ENCODE measurements around the gene LYPD8. TPM values are rescaled to one million over a fixed set of nuclear protein-coding genes. Genes with fewer than 3 reads are reported as not detected.

The LYPD8 gene
- total RNA-seq, 1 experiment from 2014 or later: not detected

DNA sequence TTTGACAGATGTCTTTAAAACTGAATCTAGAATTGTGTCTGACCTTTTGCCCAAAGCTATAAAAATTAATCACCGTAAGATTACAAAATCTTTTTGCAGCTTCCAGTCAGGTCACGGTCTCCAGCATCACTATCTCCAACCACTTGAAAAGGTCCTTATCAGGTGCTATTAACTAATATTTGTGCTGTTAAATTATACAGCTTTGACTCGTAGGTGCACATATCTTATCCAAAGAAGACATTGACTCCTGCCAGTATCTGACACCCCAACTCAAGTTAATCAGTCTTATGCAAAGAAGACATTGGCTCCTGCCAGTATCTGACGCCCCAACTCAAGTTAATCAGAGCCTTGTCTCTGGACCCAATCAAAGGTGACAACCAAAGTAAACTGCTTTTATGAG is 19.9 kb upstream of the LYPD8 start:
- Histone ChIP-seq H3K4me1 (no peaks in the 10 kb centered on the region), H3K36me3 (ENCODE audit: control insufficient read depth, insufficient read depth, low read length) (no peaks in the 10 kb centered on the region), H3K9me3 (0 out of 2 replicates have a peak, but pooled peaks cover 6% of the 10 kb centered on the region), H3K27me3 (replicated peaks; ENCODE audit: control insufficient read depth, insufficient read depth, low read length) (no peaks in the 10 kb centered on the region), H3K4me3 (ENCODE audit: low read depth, low read length) (no peak overlapping the region)
- peak in 1 of 2 experiments; percentile 20 for DNase-seq
- H3K27ac Mint-ChIP-seq (ENCODE audit: unreplicated experiment): no peak overlapping the region
- TF ChIP-seq CTCF (IDR thresholded peaks at IDR 0.05; ENCODE audit: insufficient read depth in 1 of 2, low read depth in 1 of 2, low read length in 1 of 2, severe bottlenecking in 1 of 2, unreplicated experiment in 1 of 2): no peak
- H3K9me3 Mint-ChIP-seq (ENCODE audit: unreplicated experiment): peaks cover 17% of the 10 kb centered on the region
- ChIA-PET POLR2A (no interaction called here), CTCF (no interaction called here)
- BruUV-seq (replicated peaks): no TSS peak
- intact Hi-C loops (cut with micrococcal nuclease; ENCODE audit: unreplicated experiment): no loop called here
- no peak overlapping the region for H3K4me3 Mint-ChIP-seq (ENCODE audit: unreplicated experiment)
- no peaks in the 10 kb centered on the region for H3K27me3 Mint-ChIP-seq (ENCODE audit: insufficient read depth, unreplicated experiment)
- H3K36me3 Mint-ChIP-seq (ENCODE audit: insufficient read depth, unreplicated experiment): no peaks in the 10 kb centered on the region
- H3K4me1 Mint-ChIP-seq (ENCODE audit: low read depth, unreplicated experiment): peaks cover 7% of the 10 kb centered on the region

- no peaks in the 10 kb centered on the region for H3K36me3 Mint-ChIP-seq (ENCODE audit: insufficient read depth, unreplicated experiment)
- no peaks in the 10 kb centered on the region for H3K4me1 Mint-ChIP-seq (ENCODE audit: low read depth, unreplicated experiment)
- POLR2A ChIA-PET: no interaction called here
- no peak for TF ChIP-seq CTCF (IDR thresholded peaks at IDR 0.05; ENCODE audit: insufficient read depth in 1 of 2, low read depth in 1 of 2, low read length in 1 of 2, severe bottlenecking in 1 of 2, unreplicated experiment in 1 of 2)
- no peak for DNase-seq
- intact Hi-C loops (cut with micrococcal nuclease; ENCODE audit: unreplicated experiment): loop anchor here (5.0 kb wide), 1 partner anchor 33 kb away; no protein-coding TSS in a partner anchor
- BruUV-seq (replicated peaks): no TSS peak
- no peaks in the 10 kb centered on the region for H3K27me3 ChIP-seq (replicated peaks; ENCODE audit: control insufficient read depth, insufficient read depth, low read length)
- CTCF ChIA-PET: no interaction called here
- no peak overlapping the region for H3K27ac Mint-ChIP-seq (ENCODE audit: unreplicated experiment)
- H3K4me3 Mint-ChIP-seq (ENCODE audit: unreplicated experiment): no peak overlapping the region
- peaks cover 25% of the 10 kb centered on the region for H3K9me3 Mint-ChIP-seq (ENCODE audit: unreplicated experiment)
- H3K4me3 ChIP-seq (ENCODE audit: low read depth, low read length): no peak overlapping the region
- H3K9me3 ChIP-seq: peaks cover 12% of the 10 kb centered on the region
- peaks cover 8% of the 10 kb centered on the region; the same call in 1 of the 2 replicates for H3K4me1 ChIP-seq
- H3K36me3 ChIP-seq (ENCODE audit: control insufficient read depth, insufficient read depth, low read length): no peaks in the 10 kb centered on the region
- H3K27me3 Mint-ChIP-seq (ENCODE audit: insufficient read depth, unreplicated experiment): no peaks in the 10 kb centered on the region
Measured at GRCh38 chr1:248759644-248760043, 4.1 kb upstream of the LYPD8 start.

- Histone ChIP-seq H3K27me3 (replicated peaks; ENCODE audit: control insufficient read depth, insufficient read depth, low read length) (no peaks in the 10 kb centered on the region), H3K36me3 (ENCODE audit: control insufficient read depth, insufficient read depth, low read length) (no peaks in the 10 kb centered on the region), H3K4me1 (peaks cover 8% of the 10 kb centered on the region; the same call in 1 of the 2 replicates), H3K9me3 (peaks cover 18% of the 10 kb centered on the region), H3K4me3 (ENCODE audit: low read depth, low read length) (no peak overlapping the region)
- intact Hi-C loops (cut with micrococcal nuclease; ENCODE audit: unreplicated experiment): loop anchor here (5.0 kb wide), 1 partner anchor 34 kb away; no protein-coding TSS in a partner anchor
- H3K36me3 Mint-ChIP-seq (ENCODE audit: insufficient read depth, unreplicated experiment): no peaks in the 10 kb centered on the region
- H3K27me3 Mint-ChIP-seq (ENCODE audit: insufficient read depth, unreplicated experiment): no peaks in the 10 kb centered on the region
- no peak overlapping the region for H3K27ac Mint-ChIP-seq (ENCODE audit: unreplicated experiment)
- no peak for DNase-seq
- H3K4me3 Mint-ChIP-seq (ENCODE audit: unreplicated experiment): no peak overlapping the region
- BruUV-seq (replicated peaks): no TSS peak
- H3K4me1 Mint-ChIP-seq (ENCODE audit: low read depth, unreplicated experiment): no peaks in the 10 kb centered on the region
- CTCF ChIA-PET: no interaction called here
- peaks cover 20% of the 10 kb centered on the region for H3K9me3 Mint-ChIP-seq (ENCODE audit: unreplicated experiment)
- POLR2A ChIA-PET: no interaction called here
- no peak for TF ChIP-seq CTCF (IDR thresholded peaks at IDR 0.05; ENCODE audit: insufficient read depth in 1 of 2, low read depth in 1 of 2, low read length in 1 of 2, severe bottlenecking in 1 of 2, unreplicated experiment in 1 of 2)
Measured at GRCh38 chr1:248758352-248758751, 2.8 kb upstream of the LYPD8 start.

All from Caco-2 (cell line).